HG03039 (cell line): ENCODE data around the gene CDK14.

Source experiments
- ATAC-seq: cut with Tn5 transposase; IDR thresholded peaks from one replicate; pipeline ENCODE4 v1.9.1; 2021; ENCODE audit warnings: mild to moderate bottlenecking, moderate library complexity; ENCODE audit not compliant: unreplicated experiment

Gene CDK14

DNA sequence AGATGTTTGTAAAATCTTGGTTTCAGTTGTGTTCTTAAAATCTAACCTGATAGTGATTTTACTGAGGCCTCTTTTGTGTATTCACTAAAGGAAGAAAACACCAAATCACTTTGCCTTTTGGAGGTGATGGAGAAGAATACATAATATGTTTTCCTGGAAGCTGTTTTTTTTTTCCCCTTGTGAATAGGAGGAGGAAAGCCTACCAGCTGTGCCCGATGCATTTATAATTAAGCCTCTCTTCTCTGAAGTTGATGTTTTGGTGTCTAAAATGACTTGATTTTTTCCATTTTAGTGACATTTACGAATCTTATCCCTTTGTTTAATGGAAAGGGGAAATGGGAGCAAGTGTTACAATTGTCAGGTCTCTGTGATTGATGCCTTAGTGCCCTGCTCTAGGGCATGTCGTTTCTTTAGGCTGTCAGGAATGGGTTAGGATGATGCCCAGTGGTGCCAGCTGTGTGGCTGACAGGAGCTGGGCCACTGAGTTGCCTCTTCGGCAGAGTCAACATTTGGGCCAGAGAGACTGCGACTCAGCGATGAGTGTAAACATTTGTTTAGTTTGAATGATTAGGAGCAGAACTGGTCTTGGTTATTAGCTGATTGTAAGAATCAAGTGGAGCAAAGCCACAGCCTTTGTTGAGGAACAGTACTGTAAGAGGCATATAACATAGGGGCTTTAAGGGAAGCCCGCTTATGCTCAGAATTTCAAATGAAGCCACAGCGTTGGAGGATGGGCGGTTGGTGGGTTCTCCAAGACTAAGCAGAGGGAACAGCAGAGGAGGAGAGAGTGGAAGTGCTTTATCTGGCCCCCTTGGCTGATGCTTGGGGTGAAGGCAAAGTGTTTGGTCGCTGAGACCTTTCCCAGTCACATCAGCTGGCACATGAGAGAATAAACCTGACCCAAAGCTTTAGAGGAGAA is 81.6 kb downstream of the CDK14 start:
- ATAC-seq: no peak

DNA sequence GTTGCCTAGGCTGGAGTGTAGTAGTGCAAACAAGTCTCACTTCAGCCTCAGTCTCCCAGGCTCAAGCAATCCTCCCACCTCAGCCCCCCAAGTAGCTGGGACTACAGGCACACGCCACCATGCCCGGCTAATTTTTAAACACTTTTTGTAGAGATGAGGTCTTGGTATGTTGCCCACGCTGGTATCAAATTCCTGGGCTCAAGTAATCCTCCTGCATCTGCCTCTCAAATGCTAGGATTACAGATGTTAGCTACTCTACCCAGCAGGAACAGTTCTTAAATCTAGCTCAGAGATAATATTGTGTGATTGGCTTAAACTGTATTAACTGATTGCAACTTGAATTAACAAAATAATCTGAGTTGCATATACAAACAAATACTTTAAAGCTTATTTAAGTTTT is 82.9 kb downstream of the CDK14 start:
- ATAC-seq: no peak

DNA sequence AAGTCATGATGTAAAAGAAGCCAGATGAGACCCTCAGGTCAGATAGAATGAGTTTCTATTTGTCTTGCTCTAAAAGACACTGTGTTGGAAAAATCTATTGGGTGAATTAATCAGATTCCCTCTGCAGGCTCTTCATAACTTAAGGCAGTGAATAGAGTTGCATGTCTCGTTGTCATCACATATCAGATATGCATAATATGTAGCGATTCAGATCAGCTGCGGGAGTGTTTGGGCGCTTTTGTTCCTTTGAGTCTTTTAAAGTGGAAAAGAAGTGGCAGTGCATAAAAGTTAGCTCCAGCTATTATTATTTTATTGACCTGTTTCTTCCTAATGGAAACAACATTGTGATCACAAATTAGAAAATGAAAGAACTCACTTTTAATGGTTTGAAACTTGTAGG is 84.4 kb downstream of the CDK14 start:
- no peak for ATAC-seq

DNA sequence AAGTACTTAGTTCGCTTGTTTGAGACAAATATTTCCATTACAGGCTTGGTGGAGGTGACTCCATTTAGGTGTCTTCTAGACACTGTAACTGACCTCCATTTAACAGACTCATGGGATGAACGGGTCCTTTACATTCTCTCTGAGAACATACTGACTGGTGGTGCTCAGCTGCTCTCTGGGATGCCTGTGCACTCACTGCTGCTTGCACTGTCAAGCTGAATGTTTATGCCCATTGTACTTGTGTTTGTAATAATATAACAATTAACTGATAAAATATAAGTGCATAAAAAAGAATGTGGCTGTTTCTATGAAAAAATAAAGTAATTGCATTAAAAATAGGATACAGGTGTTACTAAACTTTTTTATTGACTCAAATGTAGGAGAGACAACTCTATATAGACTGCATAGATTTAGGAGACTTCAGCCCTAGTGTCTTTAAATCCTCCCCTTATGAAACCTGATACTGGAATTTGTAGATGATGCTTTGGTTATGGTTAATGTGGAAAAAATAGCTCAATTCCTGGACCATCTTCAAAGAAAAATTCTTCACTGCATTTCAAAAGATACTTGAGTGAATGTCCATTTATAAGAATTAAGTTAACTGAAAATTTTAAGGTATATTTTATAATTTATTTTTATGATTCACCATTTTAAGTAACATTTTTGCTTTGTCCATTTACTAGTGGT is 85.4 kb downstream of the CDK14 start:
- ATAC-seq: no peak

DNA sequence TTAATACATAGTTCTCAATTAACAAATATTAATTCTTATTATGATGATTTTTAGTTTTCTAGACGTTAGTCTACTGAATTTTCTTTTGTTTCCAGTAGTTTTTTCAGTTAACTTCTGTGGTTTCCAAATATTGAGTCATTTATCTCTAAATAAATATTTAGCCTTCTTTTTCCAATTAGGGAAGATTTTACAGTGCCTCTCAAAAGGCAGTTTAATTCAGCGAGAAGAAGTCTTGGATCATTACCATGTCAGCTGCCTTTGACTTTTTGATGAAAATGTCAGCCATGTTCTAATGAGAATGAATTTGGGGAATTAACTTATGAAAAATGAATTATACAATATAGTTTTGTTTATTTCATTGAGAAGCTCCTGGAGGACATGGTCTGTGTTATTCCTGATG is 90.0 kb downstream of the CDK14 start:
- ATAC-seq: no peak

DNA sequence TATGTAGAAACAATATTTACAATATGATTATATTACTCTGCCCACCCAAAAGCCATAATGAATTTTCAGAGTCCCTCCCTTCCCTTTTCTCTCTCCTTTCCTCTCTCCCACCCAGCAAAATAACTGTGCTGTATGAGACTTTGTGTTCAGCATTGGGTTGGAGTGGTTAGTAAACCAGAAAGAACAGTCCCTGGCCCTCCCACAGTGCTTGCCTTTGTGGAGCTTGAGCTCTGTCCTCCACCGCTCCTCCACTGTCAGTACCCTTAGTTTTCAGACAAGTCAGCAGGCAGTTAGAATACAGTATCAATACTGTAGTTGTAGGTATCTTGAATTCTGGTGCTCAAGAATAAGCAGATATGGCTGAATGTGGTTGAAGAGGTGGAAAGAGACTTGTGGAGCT is 92.7 kb downstream of the CDK14 start:
- ATAC-seq: no peak

DNA sequence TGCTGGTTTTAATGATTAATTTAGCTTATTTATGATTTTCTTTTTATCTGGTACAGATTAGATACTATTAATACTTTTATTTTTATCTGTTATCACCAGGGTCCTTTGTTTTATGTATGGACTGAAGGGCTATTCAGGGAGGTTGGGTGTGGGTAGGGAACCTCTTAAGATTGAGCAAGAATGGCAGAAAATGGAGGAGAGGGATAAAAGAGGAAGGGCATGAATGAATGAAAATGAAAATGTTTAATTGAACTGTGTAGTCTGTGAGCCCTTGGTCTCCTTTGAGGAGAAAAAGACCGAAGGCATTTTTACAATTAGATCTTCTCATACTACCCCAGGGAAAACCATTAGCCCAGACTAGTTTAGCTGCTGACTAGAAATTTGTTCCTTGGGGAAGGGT is 93.1 kb downstream of the CDK14 start:
- ATAC-seq: no peak

DNA sequence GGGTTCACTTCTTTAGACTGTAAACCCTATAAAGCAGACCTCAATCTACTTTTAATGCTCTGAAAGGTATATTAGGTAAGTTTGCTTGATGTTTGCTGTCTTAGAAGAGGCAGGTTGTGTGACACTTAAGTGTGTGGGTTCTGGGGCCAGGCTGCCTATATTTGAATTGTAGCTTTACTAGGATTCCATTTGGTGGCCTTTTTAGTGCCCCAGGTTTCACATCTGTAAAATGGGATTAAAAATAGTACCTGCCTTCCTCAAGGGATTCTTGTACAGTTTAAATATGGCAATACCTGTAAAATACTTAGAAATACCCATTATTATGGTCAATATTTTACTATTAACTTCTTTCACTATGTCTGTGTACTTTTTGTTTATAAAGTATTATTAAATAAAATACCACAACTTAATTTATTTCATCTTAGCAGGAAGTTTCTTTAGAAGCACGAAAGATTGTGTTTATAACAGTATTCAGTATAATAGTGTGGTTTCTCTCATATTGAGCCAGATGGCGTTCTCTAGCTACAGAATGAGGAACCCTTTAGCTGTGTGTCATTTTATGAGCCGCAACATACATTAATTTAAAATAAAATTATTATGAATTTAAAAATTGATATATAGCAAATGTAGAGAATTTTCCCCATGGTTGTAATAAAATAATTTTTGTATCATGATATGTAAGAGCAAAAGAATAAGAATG is 94.2 kb downstream of the CDK14 start:
- ATAC-seq: no peak

DNA sequence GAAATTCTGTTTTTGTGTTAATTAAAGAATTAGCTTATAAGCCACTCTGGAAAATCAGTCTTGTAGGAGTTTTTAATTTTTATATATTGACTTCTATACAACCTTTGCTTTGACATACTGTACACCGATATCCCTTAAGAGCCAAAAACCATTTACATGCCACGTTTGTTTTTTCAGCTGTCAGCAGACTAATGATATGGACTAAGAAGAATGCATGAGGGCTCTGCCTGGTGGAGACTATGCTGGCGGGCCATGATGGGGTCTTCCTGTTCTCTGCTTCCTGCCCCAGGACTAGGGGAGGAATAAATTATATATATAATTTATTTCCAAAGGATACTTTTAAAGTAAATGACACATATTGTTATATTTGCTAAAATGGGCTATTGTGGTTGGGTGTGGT is 96.3 kb downstream of the CDK14 start:
- no peak for ATAC-seq

DNA sequence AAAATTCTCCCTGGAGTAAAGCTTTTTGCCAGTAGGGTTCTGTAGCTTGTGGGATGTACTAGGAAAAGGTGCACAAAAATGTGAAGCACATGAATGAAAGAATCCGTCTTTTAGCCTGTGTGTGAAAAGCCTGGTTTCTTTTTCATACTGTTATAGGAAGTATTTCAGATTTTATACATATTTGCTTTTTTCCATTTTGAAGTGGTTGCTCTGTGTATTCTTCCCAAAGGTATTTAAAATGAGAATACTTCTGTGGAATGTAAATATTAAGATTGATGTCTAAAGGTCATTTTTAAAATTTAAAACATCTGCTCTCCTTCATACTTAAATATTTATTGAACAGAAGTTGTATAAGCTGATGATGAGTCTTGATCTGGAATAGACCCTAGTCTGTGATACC is 96.8 kb downstream of the CDK14 start:
- ATAC-seq: no peak

DNA sequence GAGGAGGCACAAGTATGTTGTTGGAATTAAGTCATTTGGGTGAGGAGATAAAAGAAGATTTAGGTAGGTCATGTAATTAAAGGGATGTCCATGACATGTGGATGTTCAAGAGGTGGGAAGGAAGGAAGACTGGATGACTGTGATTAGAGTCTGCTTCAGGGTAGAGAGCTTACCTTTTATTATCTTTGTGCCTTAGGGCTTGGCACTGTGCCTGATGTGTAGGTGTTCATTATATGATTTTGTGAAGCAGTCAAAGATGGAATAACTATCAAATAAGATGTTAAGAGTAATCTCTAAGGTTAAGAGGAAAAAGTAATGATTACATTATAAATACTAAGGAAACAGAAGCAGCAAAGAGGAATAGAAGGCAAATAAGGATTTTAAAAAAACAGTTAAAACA is 97.8 kb downstream of the CDK14 start:
- ATAC-seq: no peak

DNA sequence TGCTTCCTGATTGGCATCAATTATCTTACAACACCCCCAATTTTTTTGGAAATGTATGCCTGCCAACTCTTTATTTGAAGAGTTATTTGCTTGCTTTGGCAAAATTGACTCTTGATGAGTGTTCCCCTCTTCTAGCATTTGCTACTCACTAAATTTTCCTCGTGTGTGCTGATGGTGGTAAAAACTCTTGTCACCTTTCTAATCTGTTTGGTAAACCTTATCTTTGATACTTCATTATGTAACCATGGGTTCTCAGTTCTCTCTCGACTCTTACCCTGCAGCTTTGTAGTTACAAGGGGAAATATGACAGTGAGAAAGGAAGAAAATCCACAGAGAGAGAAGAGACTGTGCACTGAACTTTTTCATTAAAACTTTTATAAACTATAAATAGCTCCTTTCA is 102.5 kb downstream of the CDK14 start:
- ATAC-seq: no peak

DNA sequence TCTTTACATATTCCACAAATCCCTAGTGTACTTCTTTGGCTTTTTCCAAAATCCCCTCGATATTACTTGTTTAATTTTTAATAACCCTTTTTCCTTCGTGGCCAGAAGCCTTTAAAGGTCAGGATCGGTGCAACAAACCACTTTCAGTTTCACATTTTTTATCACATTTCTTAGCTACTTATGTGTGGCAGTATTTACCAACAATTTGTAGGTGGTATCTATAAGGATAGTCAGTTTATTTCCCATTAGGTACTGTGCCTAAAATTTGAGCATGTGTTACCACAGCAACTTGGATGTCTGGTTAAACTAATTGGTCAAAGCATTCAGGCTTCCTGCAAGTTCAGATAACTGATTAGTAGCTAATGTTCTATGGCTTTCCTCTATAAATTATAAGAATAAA is 104.9 kb downstream of the CDK14 start:
- no peak for ATAC-seq

DNA sequence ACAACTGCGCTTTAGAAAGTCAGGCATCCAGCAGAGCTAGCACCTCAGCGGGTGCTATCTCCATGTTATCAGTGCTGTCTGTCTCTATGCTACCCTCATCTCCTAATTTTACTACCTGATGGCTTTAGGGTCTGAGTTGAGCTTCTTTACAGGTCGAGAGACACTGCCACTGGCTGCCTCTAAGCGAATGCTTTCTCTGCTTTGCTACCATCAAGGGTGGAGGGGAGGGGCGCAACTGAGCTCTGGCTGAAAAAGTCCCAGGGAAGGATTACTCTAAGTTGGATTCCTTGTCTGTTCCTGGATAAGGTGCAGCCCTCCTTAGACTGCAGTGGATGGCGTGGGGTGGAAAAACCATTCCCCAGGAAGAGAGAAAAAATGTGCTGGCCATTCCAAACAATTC is 105.7 kb downstream of the CDK14 start:
- no peak for ATAC-seq

DNA sequence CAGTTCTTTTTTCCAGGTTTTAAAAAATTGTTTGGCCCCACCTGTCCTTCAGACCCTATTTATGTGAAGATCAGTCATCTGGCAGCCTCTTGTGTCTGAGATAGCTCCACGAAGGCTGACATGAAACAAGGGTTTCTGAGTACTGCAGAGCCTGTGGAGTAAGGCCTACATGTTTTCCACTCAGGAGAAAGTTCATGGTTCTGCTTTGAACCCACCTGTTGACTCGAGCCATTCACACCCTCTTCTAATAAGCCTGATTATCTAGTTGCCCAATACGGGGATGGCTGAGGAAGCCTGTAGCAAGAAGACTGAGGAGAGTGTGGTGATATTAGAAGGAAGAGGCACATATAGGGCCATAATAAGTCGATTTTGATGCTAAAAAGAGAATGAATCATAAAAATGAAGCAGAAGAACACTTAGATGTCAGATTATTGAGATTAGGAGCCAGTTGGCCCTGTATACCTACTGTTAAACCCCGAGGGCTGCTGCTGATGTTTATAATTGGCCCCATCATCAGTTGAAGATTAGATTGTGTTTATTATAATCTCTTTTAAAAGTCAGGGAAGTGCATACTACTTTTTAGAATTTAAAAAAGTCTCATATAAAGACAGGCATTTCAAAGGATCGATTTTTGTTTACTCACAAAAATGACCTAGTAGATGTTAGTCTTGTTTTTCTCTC is 109.4 kb downstream of the CDK14 start:
- no peak for ATAC-seq

DNA sequence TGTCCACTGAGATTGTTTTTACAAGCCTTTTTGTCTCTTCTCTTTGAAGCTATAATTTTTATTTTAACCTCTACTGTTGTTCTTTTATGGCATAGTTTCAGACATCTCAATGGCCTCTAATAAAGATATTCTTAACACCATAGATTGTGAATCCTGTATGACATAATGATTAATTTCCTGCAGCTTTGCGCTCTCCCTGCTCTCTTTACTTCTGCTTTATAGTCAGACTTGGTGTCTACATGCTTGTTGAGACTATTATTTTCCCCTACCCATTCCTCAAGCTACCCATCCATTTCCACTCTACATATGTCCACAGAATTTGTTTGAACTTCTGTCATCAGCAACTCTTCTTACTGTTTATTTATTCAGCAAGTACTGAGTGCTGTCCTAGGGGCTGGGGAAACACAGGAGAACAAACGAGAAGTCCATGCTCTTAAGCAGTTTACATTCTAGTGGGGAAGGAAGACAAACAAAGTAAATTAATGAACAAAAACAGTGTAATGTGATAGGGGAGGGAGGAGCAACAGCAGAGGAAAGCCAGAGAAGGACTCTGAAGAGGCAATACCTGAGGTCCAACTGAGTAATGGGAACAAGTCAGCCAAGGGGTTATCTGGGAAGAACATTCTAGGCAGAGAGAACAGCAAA is 110.1 kb downstream of the CDK14 start:
- no peak for ATAC-seq

DNA sequence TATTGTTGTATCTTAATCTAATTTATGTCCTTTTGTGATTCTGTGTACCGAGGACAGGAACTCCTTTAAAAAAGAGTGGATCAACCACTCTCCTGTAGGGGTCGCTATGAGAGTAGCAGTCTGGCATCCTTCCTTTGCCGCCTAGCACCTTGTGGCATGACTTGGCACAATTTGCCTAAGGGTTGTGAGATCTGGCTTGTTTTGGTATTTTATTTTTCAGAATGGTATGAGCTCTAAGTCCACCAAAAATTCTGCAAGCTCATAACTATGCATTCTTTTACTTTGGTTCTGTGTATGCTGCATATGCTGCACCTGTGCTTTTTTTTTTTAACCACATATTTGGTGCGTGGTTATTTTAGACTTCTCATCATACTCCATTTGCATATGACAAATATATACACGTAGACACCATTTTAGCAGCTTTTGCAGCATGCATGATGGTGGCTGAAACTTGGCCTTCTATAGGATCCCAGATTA is 112.8 kb downstream of the CDK14 start:
- peak; percentile 55 for ATAC-seq

DNA sequence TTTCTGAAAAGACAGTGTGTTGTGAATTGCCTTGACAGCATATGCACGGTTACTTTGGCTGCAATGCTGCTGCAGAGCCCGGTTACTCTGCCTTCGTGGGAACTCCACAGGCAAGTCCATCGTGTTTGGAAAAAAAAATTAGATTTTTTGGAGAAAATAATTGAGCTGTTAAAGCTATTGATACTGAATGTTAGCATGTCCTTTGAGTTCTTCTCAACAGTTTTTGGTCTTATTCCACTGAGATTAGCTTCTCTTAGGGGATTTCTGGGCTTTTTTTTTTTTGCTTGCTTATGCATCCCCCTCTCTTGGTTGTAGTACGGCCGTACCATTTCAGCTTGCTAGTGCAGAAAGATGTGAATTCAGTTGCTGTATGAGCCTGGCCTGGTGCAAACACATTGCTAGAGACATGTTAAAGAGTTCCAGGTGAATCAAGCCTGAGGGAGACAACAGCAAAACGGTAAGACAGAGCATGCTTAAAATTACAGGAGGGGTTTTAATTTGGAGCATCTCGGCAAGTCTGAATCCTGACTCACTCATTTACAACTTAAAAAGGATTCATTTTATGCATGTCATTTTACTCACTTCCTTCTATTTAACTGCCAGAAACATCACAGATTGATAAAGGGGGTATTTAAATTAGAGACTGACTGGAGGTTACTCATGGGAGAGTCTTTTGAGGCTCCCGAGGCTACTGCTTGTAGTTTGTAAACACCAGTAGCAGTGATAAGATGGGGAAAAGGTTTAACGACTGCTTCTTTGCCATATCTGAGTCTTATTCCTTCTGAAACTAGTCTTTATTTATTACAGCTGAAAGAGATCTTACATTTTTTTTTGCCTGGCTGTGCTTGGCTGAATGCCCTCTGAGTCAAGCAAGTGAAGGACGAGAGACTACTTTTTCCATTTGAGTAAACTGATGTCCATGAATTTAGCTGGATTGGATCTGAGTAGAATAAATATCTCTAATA is 113.7 kb downstream of the CDK14 start:
- ATAC-seq: peak; percentile 31

DNA sequence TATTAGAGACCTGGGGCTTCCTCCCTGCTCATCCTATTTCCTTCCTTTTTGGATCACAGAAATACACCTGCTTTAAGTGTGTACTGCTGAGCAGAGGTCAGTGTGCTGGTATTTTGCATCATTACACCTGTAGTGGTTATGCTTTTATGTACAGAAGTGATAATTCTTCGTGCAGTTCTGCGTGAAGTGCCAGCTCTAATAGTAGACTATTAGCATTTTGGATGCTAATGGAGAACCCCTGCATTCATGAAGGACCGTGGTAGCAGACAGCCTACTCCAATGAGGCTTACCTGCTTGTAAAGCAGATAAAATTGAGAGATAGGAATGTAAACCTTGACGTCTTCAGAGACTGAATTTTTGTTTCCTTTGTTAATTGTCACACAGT is 114.3 kb downstream of the CDK14 start:
- ATAC-seq: no peak
